Raji (cell line): ENCODE measurements around the gene TMEM63C.

Experiments
- POLR2A ChIP-seq: IDR thresholded peaks from 2 replicates; pipeline ENCODE4 v1.6.1; 2011; ENCODE audit warnings: low read depth, low read length, control low read depth; ENCODE audit not compliant: insufficient read depth

The TMEM63C gene

GRCh38 chr14:77242752-77243151 lies 61.2 kb downstream of the TMEM63C start:
- TF ChIP-seq POLR2A = no peak

GRCh38 chr14:77243853-77244252 lies 62.3 kb downstream of the TMEM63C start:
- no peak for TF ChIP-seq POLR2A

GRCh38 chr14:77245820-77246219 lies 64.2 kb downstream of the TMEM63C start:
- no peak for TF ChIP-seq POLR2A

- no peak for TF ChIP-seq POLR2A
These were observed 65.2 kb downstream of the TMEM63C start for GRCh38 chr14:77246784-77247183.

GRCh38 chr14:77248666-77249065 lies 67.1 kb downstream of the TMEM63C start:
- no peak for TF ChIP-seq POLR2A

GRCh38 chr14:77249286-77249685 lies 67.7 kb downstream of the TMEM63C start:
- no peak for TF ChIP-seq POLR2A

- no peak for TF ChIP-seq POLR2A
These were observed 69.3 kb downstream of the TMEM63C start for GRCh38 chr14:77250927-77251326.

GRCh38 chr14:77251870-77252269 lies 70.3 kb downstream of the TMEM63C start:
- TF ChIP-seq POLR2A = no peak

- no peak for TF ChIP-seq POLR2A
These were observed 72.0 kb downstream of the TMEM63C start for GRCh38 chr14:77253333-77254190.

- TF ChIP-seq POLR2A = no peak
These were observed 75.1 kb downstream of the TMEM63C start for GRCh38 chr14:77256694-77257093.

GRCh38 chr14:77257700-77258099 lies 76.1 kb downstream of the TMEM63C start:
- TF ChIP-seq POLR2A = no peak

- no peak for TF ChIP-seq POLR2A
These were observed 77.0 kb downstream of the TMEM63C start for GRCh38 chr14:77258566-77258965.

- TF ChIP-seq POLR2A = no peak
These were observed 77.6 kb downstream of the TMEM63C start for GRCh38 chr14:77259025-77259715.

- TF ChIP-seq POLR2A = no peak
These were observed 78.6 kb downstream of the TMEM63C start for GRCh38 chr14:77260199-77260598.

- no peak for TF ChIP-seq POLR2A
These were observed 79.0 kb downstream of the TMEM63C start for GRCh38 chr14:77260631-77261030.
